CD14-positive monocyte (primary cell): ENCODE results near the gene NLRP14. TPM values are rescaled to one million over a fixed set of nuclear protein-coding genes. Genes with fewer than 3 reads are reported as not detected.

Source experiments
- DNase-seq, 3 donors: peaks; one replicate each; pipeline ENCODE4 v3.0.0-alpha.2; 2011 to 2022
- H2AFZ ChIP-seq: 2 replicates; pipeline ENCODE4 v1.6.0; 2012; ENCODE audit warnings: mild to moderate bottlenecking, low read depth, low read length, inconsistent platforms; ENCODE audit not compliant: insufficient read depth, poor library complexity, severe bottlenecking
- H3K27ac ChIP-seq, 2 donors: 1 replicate in 1 of 2; 2 replicates in 1 of 2; pipeline ENCODE4 v1.5.1; 2012 to 2013; ENCODE audit warnings: low read length in 2 of 2, control low read depth in 1 of 2, inconsistent platforms in 1 of 2, low read depth in 1 of 2, mild to moderate bottlenecking in 1 of 2
- H3K27me3 ChIP-seq, 2 donors: one replicate each; pipeline versions ENCODE4 v1.6.0 to v1.6.1; 2011 to 2013; ENCODE audit warnings: low read length in 2 of 2; ENCODE audit not compliant: control insufficient read depth in 2 of 2, insufficient read depth in 2 of 2
- H3K36me3 ChIP-seq, 2 donors: replicated peaks in 1 of 2; 1 replicate in 1 of 2; 2 replicates in 1 of 2; pipeline versions ENCODE4 v1.5.1 to v1.6.1; 2012 to 2013; ENCODE audit warnings: low read length in 2 of 2, control low read depth in 1 of 2, inconsistent platforms in 1 of 2, mild to moderate bottlenecking in 1 of 2; ENCODE audit not compliant: insufficient read depth in 2 of 2, control insufficient read depth in 1 of 2
- H3K4me1 ChIP-seq, 2 donors: 1 replicate in 1 of 2; 2 replicates in 1 of 2; pipeline versions ENCODE4 v1.5.1 to v1.6.1; 2012 to 2013; ENCODE audit warnings: low read length in 2 of 2, control low read depth in 1 of 2, inconsistent platforms in 1 of 2, mild to moderate bottlenecking in 1 of 2, moderate library complexity in 1 of 2; ENCODE audit not compliant: insufficient read depth in 2 of 2, control insufficient read depth in 1 of 2
- H3K4me2 ChIP-seq: replicated peaks from 2 replicates; pipeline ENCODE3; 2012; ENCODE audit warnings: low read length, moderate library complexity, mild to moderate bottlenecking; ENCODE audit not compliant: poor library complexity, severe bottlenecking; ENCODE audit errors: extremely low read depth
- H3K4me3 ChIP-seq, 3 experiments: fragments of 200-600 bp in 1 of 3; sonication (generic) in 1 of 3; replicated peaks in 1 of 3; 1 replicate in 2 of 3; 2 replicates in 1 of 3; pipeline ENCODE4 v1.5.1; 2011 to 2013; ENCODE audit warnings: low read length in 3 of 3, mild to moderate bottlenecking in 3 of 3, control low read depth in 2 of 3, low read depth in 2 of 3, inconsistent platforms in 1 of 3, moderate library complexity in 1 of 3
- H3K79me2 ChIP-seq: 2 replicates; pipeline ENCODE4 v1.6.0; 2012; ENCODE audit warnings: mild to moderate bottlenecking, control low read depth, inconsistent platforms, low read length, moderate library complexity; ENCODE audit not compliant: insufficient read depth
- H3K9ac ChIP-seq: 2 replicates; pipeline ENCODE4 v1.6.0; 2017; ENCODE audit warnings: low read length, mild to moderate bottlenecking; ENCODE audit not compliant: insufficient read depth, poor library complexity, severe bottlenecking
- H3K9me3 ChIP-seq, 2 donors: replicated peaks in 1 of 2; 1 replicate in 1 of 2; 2 replicates in 1 of 2; pipeline versions ENCODE4 v1.5.1 to v1.6.1; 2012 to 2013; ENCODE audit warnings: low read length in 2 of 2, control low read depth in 1 of 2; ENCODE audit not compliant: control insufficient read depth in 1 of 2, insufficient read depth in 1 of 2
- H4K20me1 ChIP-seq: 2 replicates; pipeline ENCODE4 v1.6.0; 2012; ENCODE audit warnings: mild to moderate bottlenecking, low read length, control low read depth, moderate library complexity; ENCODE audit not compliant: insufficient read depth
- H3K27ac Mint-ChIP-seq, 7 donors: one replicate each; pipeline ENCODE4 v1.8.0; 2020; ENCODE audit warnings: mild to moderate bottlenecking in 7 of 7, mixed read lengths in 7 of 7, moderate library complexity in 6 of 7, inconsistent platforms in 2 of 7
- H3K27me3 Mint-ChIP-seq, 3 donors: one replicate each; pipeline ENCODE4 v1.8.0; 2021 to 2022; ENCODE audit warnings: low read depth in 3 of 3, mild to moderate bottlenecking in 3 of 3, mixed read lengths in 3 of 3, moderate library complexity in 3 of 3, inconsistent platforms in 1 of 3
- H3K36me3 Mint-ChIP-seq, 2 donors: one replicate each; pipeline ENCODE4 v1.8.0; 2020; ENCODE audit warnings: mixed read lengths in 2 of 2, inconsistent platforms in 1 of 2, mild to moderate bottlenecking in 1 of 2
- H3K4me1 Mint-ChIP-seq: one replicate; pipeline ENCODE4 v1.8.0; 2020; ENCODE audit warnings: mild to moderate bottlenecking, mixed read lengths
- H3K4me3 Mint-ChIP-seq, 2 donors: one replicate each; pipeline ENCODE4 v1.8.0; 2020; ENCODE audit warnings: mild to moderate bottlenecking in 2 of 2, mixed read lengths in 2 of 2, moderate library complexity in 1 of 2
- H3K9me3 Mint-ChIP-seq, 7 donors: one replicate each; pipeline ENCODE4 v1.8.0; 2020 to 2022; ENCODE audit warnings: mixed read lengths in 7 of 7, mild to moderate bottlenecking in 6 of 7, moderate library complexity in 6 of 7, inconsistent platforms in 2 of 7
- WGBS: methylation state at CpG from one replicate; pipeline ENCODE4 v1.1.5; 2013; ENCODE audit warnings: missing lambda C conversion rate; ENCODE audit not compliant: insufficient coverage; 5-methylcytosine and 5-hydroxymethylcytosine counted together
- intact Hi-C, 2 donors: fragments of 100-400 bp; cut with micrococcal nuclease; formaldehyde crosslinking; loops; one replicate each; pipeline versions ENCODE4 v1.15.0 to v1.15.1; 2023
- polyA plus RNA-seq, 3 donors: library from polyadenylated mRNA; depleted of rRNA in 1 of 3; unstranded in 2 of 3; stranded (reverse) in 1 of 3; fragments of 300-500 nt in 2 of 3; fragments of >200 nt in 1 of 3; fragmentation: Illumina TruSeq in 2 of 3; gene quantifications; 1 replicate in 2 of 3; 2 replicates in 1 of 3; pipeline ENCODE4 v1.2.3, GENCODE V29; 2012 to 2021
- TF ChIP-seq, protein P1 (sequence below): fragments of 200-600 bp; IDR thresholded peaks from one replicate; pipeline ENCODE4 v1.8.0; 2022; ENCODE audit warnings: antibody characterized with exemption, mild to moderate bottlenecking

NLRP14 gene
- polyA plus RNA-seq, 3 donors = not detected

DNA sequence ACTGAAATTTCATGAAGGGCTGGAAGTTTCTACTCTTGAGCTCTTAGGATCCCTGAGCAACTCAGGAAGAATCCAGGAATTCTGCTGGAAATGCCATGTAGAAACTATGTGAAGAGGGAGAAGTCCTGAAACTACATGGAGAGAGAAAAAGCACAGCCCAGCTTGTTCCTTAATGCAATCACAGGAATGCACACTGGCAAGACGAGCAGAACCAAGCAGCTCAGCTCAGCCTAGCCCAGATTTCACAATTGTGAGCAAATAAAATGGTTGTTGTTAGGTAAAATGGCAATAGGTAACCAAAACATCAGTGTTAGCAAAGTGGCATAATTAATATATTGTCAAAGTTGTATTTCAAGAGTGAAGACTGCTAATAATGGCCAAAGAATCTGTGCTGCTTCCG is 28.3 kb upstream of the NLRP14 start:
- no peak for DNase-seq
- Mint-ChIP-seq H3K27me3 (peaks cover 0 to 2% (median 1%) of the 10 kb centered on the region in 3 donors), H3K4me1 (no peaks in the 10 kb centered on the region), H3K9me3 (peaks cover 0 to 2% (median 0%) of the 10 kb centered on the region in 7 donors), H3K4me3 (no peak overlapping the region), H3K36me3 (no peaks in the 10 kb centered on the region), H3K27ac (no peak overlapping the region)
- Histone ChIP-seq H4K20me1 (no peaks in the 10 kb centered on the region), H3K9ac (no peak overlapping the region), H3K27ac (no peak overlapping the region), H3K4me2 (no peak overlapping the region), H3K36me3 (no peaks in the 10 kb centered on the region), H3K4me1 (no peaks in the 10 kb centered on the region), H3K9me3 (no peaks in the 10 kb centered on the region), H2AFZ (no peak overlapping the region), H3K27me3 (no peaks in the 10 kb centered on the region), H3K4me3 (no peak overlapping the region), H3K79me2 (no peaks in the 10 kb centered on the region)
- intact Hi-C loops = no loop called here
- WGBS = no CpG with 5 or more reads among the region's 2 CpGs
- TF ChIP-seq, protein P1, sequence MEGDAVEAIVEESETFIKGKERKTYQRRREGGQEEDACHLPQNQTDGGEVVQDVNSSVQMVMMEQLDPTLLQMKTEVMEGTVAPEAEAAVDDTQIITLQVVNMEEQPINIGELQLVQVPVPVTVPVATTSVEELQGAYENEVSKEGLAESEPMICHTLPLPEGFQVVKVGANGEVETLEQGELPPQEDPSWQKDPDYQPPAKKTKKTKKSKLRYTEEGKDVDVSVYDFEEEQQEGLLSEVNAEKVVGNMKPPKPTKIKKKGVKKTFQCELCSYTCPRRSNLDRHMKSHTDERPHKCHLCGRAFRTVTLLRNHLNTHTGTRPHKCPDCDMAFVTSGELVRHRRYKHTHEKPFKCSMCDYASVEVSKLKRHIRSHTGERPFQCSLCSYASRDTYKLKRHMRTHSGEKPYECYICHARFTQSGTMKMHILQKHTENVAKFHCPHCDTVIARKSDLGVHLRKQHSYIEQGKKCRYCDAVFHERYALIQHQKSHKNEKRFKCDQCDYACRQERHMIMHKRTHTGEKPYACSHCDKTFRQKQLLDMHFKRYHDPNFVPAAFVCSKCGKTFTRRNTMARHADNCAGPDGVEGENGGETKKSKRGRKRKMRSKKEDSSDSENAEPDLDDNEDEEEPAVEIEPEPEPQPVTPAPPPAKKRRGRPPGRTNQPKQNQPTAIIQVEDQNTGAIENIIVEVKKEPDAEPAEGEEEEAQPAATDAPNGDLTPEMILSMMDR = no peak

DNA sequence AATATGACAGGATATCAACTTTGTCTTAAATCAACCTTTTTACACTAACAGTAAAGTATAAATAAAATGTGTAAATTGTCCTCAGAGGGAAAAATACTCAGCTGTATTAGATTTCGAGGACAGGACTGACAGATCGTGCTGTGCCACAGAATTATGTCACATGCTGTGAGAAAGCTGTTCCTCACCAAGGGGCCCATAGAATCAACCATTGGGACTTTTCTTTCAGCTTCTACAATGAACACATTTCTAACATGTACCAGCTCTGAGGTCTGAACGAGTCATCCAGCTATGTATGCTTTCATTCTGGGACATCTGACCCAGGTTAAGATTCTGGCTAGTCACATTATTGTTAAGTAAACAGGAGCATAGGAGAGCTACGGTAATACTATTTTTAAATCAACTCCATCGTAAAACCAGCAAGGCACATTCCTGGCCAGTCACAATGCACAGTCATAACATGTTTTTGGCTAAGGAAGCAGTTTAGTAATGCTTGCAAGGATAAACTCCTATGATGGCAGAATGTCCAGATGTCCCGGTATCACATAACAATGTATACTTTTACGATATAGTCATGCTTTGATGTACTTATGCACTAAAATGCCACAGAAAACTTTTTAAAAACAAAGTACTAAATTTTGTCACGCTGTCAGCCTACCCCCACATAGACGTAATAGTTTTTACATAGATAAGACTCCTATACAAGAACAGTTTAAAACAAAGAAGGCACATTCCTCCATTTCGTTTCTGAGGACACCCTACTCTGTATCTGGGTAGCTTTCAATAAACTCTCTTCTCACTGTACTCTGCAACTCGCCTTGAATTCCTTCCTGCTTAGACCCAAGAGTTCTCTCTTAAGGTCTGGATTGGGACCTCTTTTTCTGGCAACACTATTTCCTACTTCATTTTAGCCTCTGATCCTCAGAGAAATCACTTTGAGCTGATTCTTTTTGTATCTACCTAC is 27.5 kb upstream of the NLRP14 start:
- intact Hi-C loops = no loop called here
- Histone ChIP-seq H3K79me2 (no peaks in the 10 kb centered on the region), H3K27ac (no peak overlapping the region), H3K9ac (no peak overlapping the region), H3K27me3 (no peaks in the 10 kb centered on the region), H3K9me3 (no peaks in the 10 kb centered on the region), H4K20me1 (no peaks in the 10 kb centered on the region), H3K36me3 (no peaks in the 10 kb centered on the region), H3K4me3 (no peak overlapping the region), H3K4me1 (no peaks in the 10 kb centered on the region), H3K4me2 (no peak overlapping the region), H2AFZ (no peak overlapping the region)
- no peak overlapping the region for H3K4me3 Mint-ChIP-seq
- H3K36me3 Mint-ChIP-seq = no peaks in the 10 kb centered on the region
- 80% methylated on average over 7 of the region's 11 CpGs for WGBS
- TF ChIP-seq, protein P1 = no peak
- DNase-seq = no peak
- peaks cover 0 to 2% (median 0%) of the 10 kb centered on the region in 7 donors for H3K9me3 Mint-ChIP-seq
- H3K4me1 Mint-ChIP-seq = no peaks in the 10 kb centered on the region
- no peak overlapping the region for H3K27ac Mint-ChIP-seq
- peaks cover 0 to 2% (median 2%) of the 10 kb centered on the region in 3 donors for H3K27me3 Mint-ChIP-seq
